Measurements from ENCODE around the gene UGT1A1.
A peak's percentile ranks its signal among the peaks of the same experiment; 100 is the strongest.

UGT1A1 gene

DNA sequence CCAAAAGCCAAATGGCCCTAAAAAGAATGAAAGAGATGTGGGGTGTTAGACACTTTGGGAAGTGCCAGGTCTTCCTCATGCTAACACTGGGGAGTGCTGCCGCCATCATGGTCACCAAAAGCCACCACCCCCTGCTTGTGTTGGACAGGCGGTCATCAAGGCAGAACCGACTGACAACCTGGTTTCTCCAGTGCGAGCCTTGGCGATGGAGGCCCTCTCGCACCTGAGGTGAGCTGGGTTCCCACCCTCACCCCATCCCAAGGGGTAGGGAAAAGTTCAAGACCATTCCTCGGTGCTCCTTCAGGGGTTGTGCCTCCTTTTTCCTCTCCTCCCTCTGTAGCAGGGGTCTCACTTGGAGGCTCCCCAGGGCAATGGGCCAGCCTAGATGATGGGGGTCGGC lies 51.7 kb downstream of the UGT1A1 start:
- TF ChIP-seq, protein P1, sequence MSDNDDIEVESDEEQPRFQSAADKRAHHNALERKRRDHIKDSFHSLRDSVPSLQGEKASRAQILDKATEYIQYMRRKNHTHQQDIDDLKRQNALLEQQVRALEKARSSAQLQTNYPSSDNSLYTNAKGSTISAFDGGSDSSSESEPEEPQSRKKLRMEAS (IDR thresholded peaks at IDR 0.05), result no peak
- TF ChIP-seq TCF12 (IDR thresholded peaks at IDR 0.05; ENCODE audit: low read depth) (no peak), EGR1 (IDR thresholded peaks at IDR 0.05) (no peak), TAF1 (IDR thresholded peaks at IDR 0.05; ENCODE audit: low read depth) (no peak), ZBTB7A (IDR thresholded peaks at IDR 0.05; ENCODE audit: low read depth) (no peak), YY1 (IDR thresholded peaks at IDR 0.05; ENCODE audit: low read depth) (no peak), RAD21 (IDR thresholded peaks at IDR 0.05; ENCODE audit: low read depth) (no peak), FOXM1 (IDR thresholded peaks at IDR 0.05; ENCODE audit: borderline replicate concordance, low read depth) (no peak), EP300 (IDR thresholded peaks at IDR 0.05; ENCODE audit: borderline replicate concordance) (no peak), NFIC (IDR thresholded peaks at IDR 0.05) (no peak), CEBPB (IDR thresholded peaks at IDR 0.05) (no peak), TEAD4 (IDR thresholded peaks at IDR 0.05) (no peak), CREB1 (IDR thresholded peaks at IDR 0.05; ENCODE audit: low read depth) (no peak)
- TF ChIP-seq, protein P2, sequence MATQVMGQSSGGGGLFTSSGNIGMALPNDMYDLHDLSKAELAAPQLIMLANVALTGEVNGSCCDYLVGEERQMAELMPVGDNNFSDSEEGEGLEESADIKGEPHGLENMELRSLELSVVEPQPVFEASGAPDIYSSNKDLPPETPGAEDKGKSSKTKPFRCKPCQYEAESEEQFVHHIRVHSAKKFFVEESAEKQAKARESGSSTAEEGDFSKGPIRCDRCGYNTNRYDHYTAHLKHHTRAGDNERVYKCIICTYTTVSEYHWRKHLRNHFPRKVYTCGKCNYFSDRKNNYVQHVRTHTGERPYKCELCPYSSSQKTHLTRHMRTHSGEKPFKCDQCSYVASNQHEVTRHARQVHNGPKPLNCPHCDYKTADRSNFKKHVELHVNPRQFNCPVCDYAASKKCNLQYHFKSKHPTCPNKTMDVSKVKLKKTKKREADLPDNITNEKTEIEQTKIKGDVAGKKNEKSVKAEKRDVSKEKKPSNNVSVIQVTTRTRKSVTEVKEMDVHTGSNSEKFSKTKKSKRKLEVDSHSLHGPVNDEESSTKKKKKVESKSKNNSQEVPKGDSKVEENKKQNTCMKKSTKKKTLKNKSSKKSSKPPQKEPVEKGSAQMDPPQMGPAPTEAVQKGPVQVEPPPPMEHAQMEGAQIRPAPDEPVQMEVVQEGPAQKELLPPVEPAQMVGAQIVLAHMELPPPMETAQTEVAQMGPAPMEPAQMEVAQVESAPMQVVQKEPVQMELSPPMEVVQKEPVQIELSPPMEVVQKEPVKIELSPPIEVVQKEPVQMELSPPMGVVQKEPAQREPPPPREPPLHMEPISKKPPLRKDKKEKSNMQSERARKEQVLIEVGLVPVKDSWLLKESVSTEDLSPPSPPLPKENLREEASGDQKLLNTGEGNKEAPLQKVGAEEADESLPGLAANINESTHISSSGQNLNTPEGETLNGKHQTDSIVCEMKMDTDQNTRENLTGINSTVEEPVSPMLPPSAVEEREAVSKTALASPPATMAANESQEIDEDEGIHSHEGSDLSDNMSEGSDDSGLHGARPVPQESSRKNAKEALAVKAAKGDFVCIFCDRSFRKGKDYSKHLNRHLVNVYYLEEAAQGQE (IDR thresholded peaks at IDR 0.05; ENCODE audit: low read depth), result no peak
- TF ChIP-seq, protein P3, sequence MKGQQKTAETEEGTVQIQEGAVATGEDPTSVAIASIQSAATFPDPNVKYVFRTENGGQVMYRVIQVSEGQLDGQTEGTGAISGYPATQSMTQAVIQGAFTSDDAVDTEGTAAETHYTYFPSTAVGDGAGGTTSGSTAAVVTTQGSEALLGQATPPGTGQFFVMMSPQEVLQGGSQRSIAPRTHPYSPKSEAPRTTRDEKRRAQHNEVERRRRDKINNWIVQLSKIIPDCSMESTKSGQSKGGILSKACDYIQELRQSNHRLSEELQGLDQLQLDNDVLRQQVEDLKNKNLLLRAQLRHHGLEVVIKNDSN (IDR thresholded peaks at IDR 0.05), result no peak

DNA sequence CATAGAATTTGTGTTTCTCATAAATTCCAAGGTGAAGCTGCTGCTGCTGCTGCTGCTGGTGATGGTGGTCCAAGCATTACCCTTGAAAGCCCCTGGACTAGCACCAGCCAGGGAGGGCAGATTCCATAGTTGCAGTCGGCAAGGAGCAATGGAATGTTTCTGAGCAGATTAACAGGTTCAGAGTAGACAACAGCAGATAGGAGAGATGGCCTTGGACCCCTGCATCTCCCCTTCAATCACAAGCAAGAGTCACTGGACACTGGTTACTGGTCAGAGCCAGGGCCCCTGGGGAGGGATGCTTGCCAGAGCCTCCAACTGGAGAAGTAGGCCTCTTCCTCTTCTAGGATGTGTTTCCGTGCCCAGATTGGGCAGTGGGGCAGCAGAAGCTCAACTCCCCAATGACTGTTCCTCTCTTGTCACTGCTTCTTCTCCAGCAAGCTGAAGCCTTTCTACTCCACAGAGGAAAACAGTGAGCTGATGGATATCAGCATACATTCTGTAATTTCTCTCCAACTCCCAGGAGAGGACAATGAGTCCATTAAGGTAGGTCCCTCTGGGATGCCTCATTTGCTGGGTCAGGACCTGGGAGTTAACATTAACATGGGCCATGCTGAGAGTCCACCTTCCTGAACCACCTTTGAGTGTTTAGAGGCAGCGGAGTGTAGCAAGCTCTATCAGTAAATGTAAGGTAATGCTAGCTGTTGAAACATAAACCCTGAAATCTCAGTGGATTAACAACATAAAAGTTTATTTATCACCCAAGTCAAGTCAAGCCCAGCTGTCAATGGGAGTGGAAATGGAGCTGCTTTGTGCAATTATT lies 53.4 kb downstream of the UGT1A1 start:
- TF ChIP-seq RAD21 (IDR thresholded peaks at IDR 0.05; ENCODE audit: low read depth), result no peak
- no peak for TF ChIP-seq CEBPB (IDR thresholded peaks at IDR 0.05)
- TF ChIP-seq, protein P2 (IDR thresholded peaks at IDR 0.05; ENCODE audit: low read depth), result no peak
- no peak for TF ChIP-seq TAF1 (IDR thresholded peaks at IDR 0.05; ENCODE audit: low read depth)
- TF ChIP-seq, protein P3 (IDR thresholded peaks at IDR 0.05), result no peak
- no peak for TF ChIP-seq EP300 (IDR thresholded peaks at IDR 0.05; ENCODE audit: borderline replicate concordance)
- TF ChIP-seq NFIC (IDR thresholded peaks at IDR 0.05), result no peak
- no peak for TF ChIP-seq FOXM1 (IDR thresholded peaks at IDR 0.05; ENCODE audit: borderline replicate concordance, low read depth)
- no peak for TF ChIP-seq TEAD4 (IDR thresholded peaks at IDR 0.05)
- TF ChIP-seq YY1 (IDR thresholded peaks at IDR 0.05; ENCODE audit: low read depth), result no peak
- TF ChIP-seq, protein P1 (IDR thresholded peaks at IDR 0.05), result no peak

DNA sequence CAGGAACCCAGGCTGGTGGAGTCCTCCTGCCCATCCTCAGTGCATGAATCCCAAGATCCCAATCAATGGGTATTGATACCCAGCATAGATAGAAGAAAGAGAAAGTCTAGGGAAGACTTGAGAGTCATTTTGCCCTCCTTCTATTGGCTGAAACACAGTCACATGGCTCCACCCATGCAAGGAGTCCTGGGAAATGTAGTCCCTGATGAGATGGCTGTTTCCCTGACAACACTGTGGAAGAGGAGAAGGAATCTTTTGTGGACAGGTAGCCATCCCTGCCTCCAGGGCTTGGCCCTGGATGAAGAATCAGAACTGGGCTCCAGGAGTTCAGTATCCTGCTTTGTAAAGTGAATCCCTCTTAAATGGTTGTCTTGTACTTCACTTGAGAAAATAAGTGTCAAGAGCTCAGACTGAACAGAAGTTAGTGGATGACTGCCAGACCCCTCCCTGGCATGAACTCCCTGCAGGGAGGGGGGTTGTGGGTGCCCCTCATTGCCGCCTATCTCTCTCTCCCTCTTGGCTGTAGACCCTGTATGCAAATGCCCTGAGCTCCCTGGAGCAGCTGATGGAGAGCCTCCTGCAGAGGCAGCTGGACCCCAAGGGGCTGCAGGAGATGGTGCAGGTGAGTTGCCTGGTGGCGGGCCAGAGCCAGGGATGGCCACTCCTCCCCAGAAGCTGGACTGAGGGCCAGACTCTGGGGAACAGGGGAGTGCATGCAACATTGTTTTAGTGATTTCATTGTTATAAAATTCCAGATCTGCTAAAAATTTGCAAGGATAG lies 54.2 kb downstream of the UGT1A1 start:
- TF ChIP-seq EGR1 (IDR thresholded peaks at IDR 0.05), result no peak
- TF ChIP-seq, protein P3 (IDR thresholded peaks at IDR 0.05), result peak; percentile 92

DNA sequence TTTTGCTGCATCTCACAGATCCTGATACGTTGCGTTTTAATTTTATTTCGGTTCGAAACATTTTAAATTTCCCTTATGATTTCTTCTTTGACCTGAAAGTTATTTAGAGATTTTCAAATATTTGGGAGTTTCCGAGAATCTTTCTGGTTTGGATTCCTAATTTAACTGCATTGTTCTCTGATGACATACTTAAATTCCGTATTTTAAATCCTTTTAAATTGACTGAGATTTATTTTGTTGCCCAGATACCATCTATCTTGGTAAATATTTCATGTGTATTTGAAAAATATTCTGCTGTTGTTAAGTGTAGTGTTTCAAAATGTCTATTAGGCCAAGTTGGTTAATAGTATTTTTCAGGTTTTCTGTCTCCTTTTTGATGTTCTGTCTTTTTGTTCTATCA lies 55.8 kb downstream of the UGT1A1 start:
- TF ChIP-seq, protein P2 (IDR thresholded peaks at IDR 0.05; ENCODE audit: low read depth), result no peak
- TF ChIP-seq CREB1 (IDR thresholded peaks at IDR 0.05; ENCODE audit: low read depth) (no peak), TEAD4 (IDR thresholded peaks at IDR 0.05) (no peak), CEBPB (IDR thresholded peaks at IDR 0.05) (no peak), TAF1 (IDR thresholded peaks at IDR 0.05; ENCODE audit: low read depth) (no peak), EP300 (IDR thresholded peaks at IDR 0.05; ENCODE audit: borderline replicate concordance) (no peak)
- TF ChIP-seq, protein P3 (IDR thresholded peaks at IDR 0.05), result no peak

Data from Ishikawa (cell line).